Activated CD4-positive, alpha-beta T cell treated with anti-CD3 and anti-CD28 coated beads, Interleukin-2, amount 50 U/mL, for 1 hour (primary cell): Measurements from ENCODE around the gene GMPS.
"Not testable (repeated sequence)": the region's sequence is repeated elsewhere in the genome, so short reads cannot be mapped to it uniquely, and the experiment has no call there.

Experiments
- DNase-seq: peaks from one replicate; pipeline ENCODE4 v3.0.0-alpha.2; 2020

The GMPS gene

GRCh38 chr3:155870133-155870944 is at the start of gene GMPS:
GMPS (plus strand) TSS chr3:155870650; CDS start chr3:155870871, 221 bp downstream.
- peak; percentile 93 for DNase-seq

GRCh38 chr3:155828490-155829098 is 41.9 kb upstream of the GMPS start:
- not testable (repeated sequence) for DNase-seq

GRCh38 chr3:155835341-155836071 is 34.9 kb upstream of the GMPS start:
- no peak for DNase-seq

GRCh38 chr3:155843569-155843968 is 26.9 kb upstream of the GMPS start:
- DNase-seq: no peak

- DNase-seq: no peak
These were observed 24.3 kb upstream of the GMPS start for GRCh38 chr3:155846119-155846518.

GRCh38 chr3:155847993-155848392 is 22.5 kb upstream of the GMPS start:
- DNase-seq: no peak

GRCh38 chr3:155849404-155849803 is 21.0 kb upstream of the GMPS start:
- DNase-seq: not testable (repeated sequence)

GRCh38 chr3:155852341-155852740 is 18.1 kb upstream of the GMPS start:
- no peak for DNase-seq

GRCh38 chr3:155853214-155854140 is 17.0 kb upstream of the GMPS start:
- peak; percentile 6 for DNase-seq

GRCh38 chr3:155854141-155854940 is 16.1 kb upstream of the GMPS start, which contains the start of gene SLC33A1:
SLC33A1 (minus strand) TSS chr3:155854427; CDS start chr3:155853997, 430 bp downstream.
- DNase-seq: peak; percentile 98

GRCh38 chr3:155859859-155860258 is 10.6 kb upstream of the GMPS start:
- no peak for DNase-seq

- not testable (repeated sequence) for DNase-seq
These were observed 10.0 kb upstream of the GMPS start for GRCh38 chr3:155860424-155860823.

GRCh38 chr3:155861476-155862183 is 8.8 kb upstream of the GMPS start:
- DNase-seq: no peak

GRCh38 chr3:155862290-155862982 is 8.0 kb upstream of the GMPS start:
- DNase-seq: peak; percentile 39

- no peak for DNase-seq
These were observed 7.2 kb upstream of the GMPS start for GRCh38 chr3:155863072-155863784.

- DNase-seq: no peak
These were observed 759 bp upstream of the GMPS start for GRCh38 chr3:155869691-155870090.

GRCh38 chr3:155870945-155871745 is 695 bp downstream of the GMPS start:
- DNase-seq: peak; percentile 19

- no peak for DNase-seq
These were observed 1.3 kb downstream of the GMPS start for GRCh38 chr3:155871746-155872158.
